ENCODE measurements around the gene CYFIP2. TPM values are rescaled to one million over a fixed set of nuclear protein-coding genes. Genes with fewer than 3 reads are reported as not detected.
A peak's percentile ranks its signal among the peaks of the same experiment; 100 is the strongest.
"Not testable (repeated sequence)": the region's sequence is repeated elsewhere in the genome, so short reads cannot be mapped to it uniquely, and the experiment has no call there.

CYFIP2 gene
- polyA plus RNA-seq, 1 experiment, result 4.4 TPM

DNA sequence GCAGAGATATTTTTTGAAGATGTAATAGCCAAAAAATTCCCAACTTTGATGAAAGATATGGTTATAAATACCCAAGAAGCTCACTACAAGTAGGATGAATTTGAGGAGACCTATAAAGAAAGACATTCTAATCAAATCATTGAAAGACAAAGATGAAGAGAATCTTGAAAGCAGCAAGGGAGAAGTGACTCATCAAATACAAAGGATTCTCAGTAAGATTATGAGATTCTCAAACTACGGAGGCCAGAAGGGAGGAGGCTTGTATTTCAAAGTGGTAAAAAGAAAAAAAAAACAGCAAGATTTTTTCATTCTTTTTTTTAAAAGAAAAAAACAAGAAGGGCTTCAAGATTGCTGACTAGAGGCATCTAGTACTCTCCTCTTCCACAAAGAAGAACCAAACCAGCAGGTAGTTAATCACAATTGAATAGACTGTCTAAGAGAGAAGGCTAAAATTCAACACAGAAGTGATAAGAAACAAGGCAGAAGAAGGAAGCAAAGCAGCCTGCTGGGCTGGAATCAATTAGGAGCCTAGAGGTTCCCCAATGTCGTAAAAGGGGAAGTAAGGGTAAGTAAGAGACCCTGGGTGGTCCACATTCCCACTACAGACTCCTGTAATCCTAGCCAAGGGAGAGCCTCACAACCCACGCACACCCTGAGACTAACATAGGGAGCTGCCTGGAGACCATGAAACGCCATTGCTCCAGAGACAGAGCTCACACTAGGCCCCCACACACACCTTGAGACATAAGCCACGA, 135.0 kb downstream of the CYFIP2 start:
- Histone ChIP-seq H3K27me3 (ENCODE audit: control insufficient read depth, insufficient read depth, low read length) (no peaks in the 10 kb centered on the region), H3K4me3 (ENCODE audit: low read depth, low read length) (no peak overlapping the region), H3K36me3 (ENCODE audit: control insufficient read depth, insufficient read depth, low read length) (no peaks in the 10 kb centered on the region)
- no peak for DNase-seq (ENCODE audit: low read depth)
- TF ChIP-seq, protein P1, sequence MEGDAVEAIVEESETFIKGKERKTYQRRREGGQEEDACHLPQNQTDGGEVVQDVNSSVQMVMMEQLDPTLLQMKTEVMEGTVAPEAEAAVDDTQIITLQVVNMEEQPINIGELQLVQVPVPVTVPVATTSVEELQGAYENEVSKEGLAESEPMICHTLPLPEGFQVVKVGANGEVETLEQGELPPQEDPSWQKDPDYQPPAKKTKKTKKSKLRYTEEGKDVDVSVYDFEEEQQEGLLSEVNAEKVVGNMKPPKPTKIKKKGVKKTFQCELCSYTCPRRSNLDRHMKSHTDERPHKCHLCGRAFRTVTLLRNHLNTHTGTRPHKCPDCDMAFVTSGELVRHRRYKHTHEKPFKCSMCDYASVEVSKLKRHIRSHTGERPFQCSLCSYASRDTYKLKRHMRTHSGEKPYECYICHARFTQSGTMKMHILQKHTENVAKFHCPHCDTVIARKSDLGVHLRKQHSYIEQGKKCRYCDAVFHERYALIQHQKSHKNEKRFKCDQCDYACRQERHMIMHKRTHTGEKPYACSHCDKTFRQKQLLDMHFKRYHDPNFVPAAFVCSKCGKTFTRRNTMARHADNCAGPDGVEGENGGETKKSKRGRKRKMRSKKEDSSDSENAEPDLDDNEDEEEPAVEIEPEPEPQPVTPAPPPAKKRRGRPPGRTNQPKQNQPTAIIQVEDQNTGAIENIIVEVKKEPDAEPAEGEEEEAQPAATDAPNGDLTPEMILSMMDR (IDR thresholded peaks at IDR 0.05; ENCODE audit: insufficient read depth, low read depth, low read length), result no peak
- POLR2A ChIA-PET, result no interaction called here
- CTCF ChIA-PET, result interaction anchor here (1.1 kb wide), 1 partner anchor 24 kb away, joined by 3 read pairs; no protein-coding TSS in a partner anchor

DNA sequence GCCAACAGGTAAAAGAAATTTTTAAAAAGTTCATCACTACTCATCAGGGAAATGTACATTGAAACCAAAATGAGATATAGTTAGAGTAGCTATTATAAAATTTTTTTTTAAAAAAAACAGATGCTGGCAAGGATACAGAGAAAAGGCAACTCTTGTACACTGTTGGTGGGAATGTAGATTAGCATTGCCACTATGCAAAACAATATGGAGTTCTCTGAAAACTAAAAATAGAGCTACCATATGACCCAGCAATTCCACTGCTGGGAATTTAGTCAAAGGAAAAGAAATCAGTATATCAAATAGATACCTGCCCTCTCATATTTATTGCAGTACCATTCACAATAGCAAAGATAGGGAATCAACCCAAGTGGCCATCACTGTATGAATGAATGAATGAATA, 149.9 kb downstream of the CYFIP2 start:
- POLR2A ChIA-PET, result no interaction called here
- DNase-seq (ENCODE audit: low read depth), result no peak
- Histone ChIP-seq H3K27me3 (ENCODE audit: control insufficient read depth, insufficient read depth, low read length) (no peaks in the 10 kb centered on the region), H3K4me3 (ENCODE audit: low read depth, low read length) (no peak overlapping the region), H3K36me3 (ENCODE audit: control insufficient read depth, insufficient read depth, low read length) (no peaks in the 10 kb centered on the region)
- TF ChIP-seq, protein P1 (IDR thresholded peaks at IDR 0.05; ENCODE audit: insufficient read depth, low read depth, low read length), result no peak
- CTCF ChIA-PET, result interaction anchor here (0.7 to 1.1 kb wide), 3 partner anchors 10 to 22 kb away, joined by 3 to 6 read pairs (median 3); no protein-coding TSS in a partner anchor

DNA sequence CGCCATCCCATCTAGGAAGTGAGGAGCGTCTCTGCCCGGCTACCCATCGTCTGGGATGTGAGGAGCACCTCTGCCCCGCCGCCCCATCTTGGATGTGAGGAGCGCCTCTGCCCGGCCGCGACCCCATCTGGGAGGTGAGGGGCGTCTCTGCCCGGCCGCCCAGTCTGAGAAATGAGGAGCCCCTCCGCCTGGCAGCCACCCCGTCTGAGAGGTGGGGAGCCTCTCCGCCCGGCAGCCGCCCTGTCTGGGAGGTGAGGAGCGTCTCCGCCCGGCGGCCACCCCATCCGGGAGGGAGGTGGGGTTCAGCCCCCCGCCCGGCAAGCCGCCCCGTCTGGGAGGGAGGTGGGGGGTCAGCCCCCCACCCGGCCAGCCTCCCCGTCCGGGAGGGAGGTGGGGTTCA, 153.6 kb downstream of the CYFIP2 start:
- POLR2A ChIA-PET; CTCF ChIA-PET; H3K4me3 ChIP-seq (ENCODE audit: low read depth, low read length): not testable (repeated sequence)

DNA sequence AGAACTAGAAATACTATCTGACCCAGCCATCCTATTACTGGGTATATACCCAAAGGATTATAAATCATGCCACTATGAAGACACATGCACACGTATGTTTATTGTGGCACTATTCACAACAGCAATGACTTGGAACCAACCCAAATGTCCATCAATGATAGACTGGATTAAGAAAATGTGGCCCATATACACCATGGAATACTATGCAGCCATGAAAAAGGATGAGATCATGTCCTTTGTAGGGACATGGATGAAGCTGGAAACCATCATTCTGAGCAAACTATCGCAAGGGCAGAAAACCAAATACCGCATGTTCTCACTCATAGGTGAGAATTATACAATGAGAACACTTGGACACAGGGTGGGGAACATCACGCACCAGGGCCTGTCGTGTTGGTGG, 164.0 kb downstream of the CYFIP2 start:
- H3K4me3 ChIP-seq (ENCODE audit: low read depth, low read length); H3K27me3 ChIP-seq (ENCODE audit: control insufficient read depth, insufficient read depth, low read length); POLR2A ChIA-PET; DNase-seq (ENCODE audit: low read depth); H3K36me3 ChIP-seq (ENCODE audit: control insufficient read depth, insufficient read depth, low read length): not testable (repeated sequence)
- CTCF ChIA-PET, result interaction anchor here (2.7 kb wide), 1 partner anchor 314 kb away, joined by 9 read pairs; the partner anchor contains the start of gene LSM11

More for the DNA sequence above, 153.6 kb downstream of the CYFIP2 start:
- H3K36me3 ChIP-seq (ENCODE audit: control insufficient read depth, insufficient read depth, low read length); DNase-seq (ENCODE audit: low read depth); H3K27me3 ChIP-seq (ENCODE audit: control insufficient read depth, insufficient read depth, low read length): not testable (repeated sequence)

DNA sequence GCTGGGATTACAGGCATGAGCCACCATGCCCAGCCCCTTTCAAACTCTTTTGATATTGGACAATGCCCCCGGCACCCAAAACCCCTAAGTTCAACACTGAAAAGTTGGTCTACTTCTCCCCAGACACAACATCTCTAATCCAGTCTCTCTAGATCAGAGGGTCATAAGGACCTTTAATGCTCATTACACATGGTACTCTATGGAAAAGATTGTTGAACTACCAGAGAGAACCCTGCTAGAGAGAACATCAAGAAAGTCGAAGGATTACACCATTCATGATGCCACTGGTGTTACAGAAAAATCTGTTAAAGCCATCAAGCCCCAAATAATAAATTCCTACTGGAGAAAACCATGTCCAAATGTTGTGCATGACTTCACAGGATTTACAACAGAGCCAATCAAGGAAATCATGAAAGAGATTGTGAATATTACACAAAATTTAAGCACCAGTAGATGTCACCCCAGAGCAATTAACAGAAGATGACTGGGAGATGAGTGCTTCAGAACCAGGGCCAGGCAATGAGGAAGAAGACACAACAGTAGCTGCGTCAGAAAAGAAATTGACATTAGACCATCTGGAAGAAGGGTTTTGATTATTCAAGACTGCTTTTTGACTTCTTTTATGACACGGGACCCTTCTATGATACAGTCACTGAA, 165.7 kb downstream of the CYFIP2 start:
- H3K27me3 ChIP-seq (ENCODE audit: control insufficient read depth, insufficient read depth, low read length), result no peaks in the 10 kb centered on the region
- POLR2A ChIA-PET, result no interaction called here

DNA sequence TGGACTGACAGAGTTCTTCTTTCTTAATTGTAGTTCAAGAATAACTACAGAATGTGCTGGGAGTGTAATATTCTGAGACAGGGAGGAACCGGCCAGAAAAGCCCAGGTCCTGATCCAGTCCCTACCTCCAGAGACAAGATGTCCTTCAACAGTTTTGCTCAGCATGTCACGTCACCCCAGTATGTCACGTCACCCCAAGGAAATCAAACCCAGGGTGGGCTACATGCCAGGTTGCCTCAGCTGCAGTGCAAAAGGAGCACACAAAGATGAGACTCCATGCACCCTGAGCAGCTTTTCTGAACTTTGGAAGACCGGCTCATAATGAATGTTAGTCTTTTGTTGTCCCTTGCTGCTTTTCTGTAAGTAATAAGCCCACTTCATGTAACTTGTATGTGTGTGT, 168.2 kb downstream of the CYFIP2 start:
- ChIA-PET POLR2A (no interaction called here), CTCF (interaction anchor here (1.3 to 4.3 kb wide), 2 partner anchors 38 to 309 kb away, joined by 4 to 46 read pairs; partner anchors contain the start of gene LSM11)
- H3K4me3 ChIP-seq (ENCODE audit: low read depth, low read length), result no peak overlapping the region
- TF ChIP-seq, protein P1 (IDR thresholded peaks at IDR 0.05; ENCODE audit: insufficient read depth, low read depth, low read length), result no peak
- H3K36me3 ChIP-seq (ENCODE audit: control insufficient read depth, insufficient read depth, low read length), result no peaks in the 10 kb centered on the region
- H3K27me3 ChIP-seq (ENCODE audit: control insufficient read depth, insufficient read depth, low read length), result no peaks in the 10 kb centered on the region
- DNase-seq (ENCODE audit: low read depth), result no peak

More for the DNA sequence above, 165.7 kb downstream of the CYFIP2 start:
- TF ChIP-seq, protein P1 (IDR thresholded peaks at IDR 0.05; ENCODE audit: insufficient read depth, low read depth, low read length), result peak; percentile 49
- Histone ChIP-seq H3K4me3 (ENCODE audit: low read depth, low read length) (no peak overlapping the region), H3K36me3 (ENCODE audit: control insufficient read depth, insufficient read depth, low read length) (no peaks in the 10 kb centered on the region)
- DNase-seq (ENCODE audit: low read depth), result peak; percentile 31
- CTCF ChIA-PET, result interaction anchor here (0.6 to 4.3 kb wide), 30 partner anchors 9 to 312 kb away, joined by 3 to 46 read pairs (median 3); partner anchors contain the start of genes LSM11 and NIPAL4
